Inflammatory macrophage treated with lipopolysaccharide for 1 hour (primary cell): ENCODE results near the gene AMBP.

Experiments used
- DNase-seq, 2 donors: peaks; one replicate each; pipeline ENCODE4 v3.0.0-alpha.2; 2020 to 2022

The AMBP gene

DNA sequence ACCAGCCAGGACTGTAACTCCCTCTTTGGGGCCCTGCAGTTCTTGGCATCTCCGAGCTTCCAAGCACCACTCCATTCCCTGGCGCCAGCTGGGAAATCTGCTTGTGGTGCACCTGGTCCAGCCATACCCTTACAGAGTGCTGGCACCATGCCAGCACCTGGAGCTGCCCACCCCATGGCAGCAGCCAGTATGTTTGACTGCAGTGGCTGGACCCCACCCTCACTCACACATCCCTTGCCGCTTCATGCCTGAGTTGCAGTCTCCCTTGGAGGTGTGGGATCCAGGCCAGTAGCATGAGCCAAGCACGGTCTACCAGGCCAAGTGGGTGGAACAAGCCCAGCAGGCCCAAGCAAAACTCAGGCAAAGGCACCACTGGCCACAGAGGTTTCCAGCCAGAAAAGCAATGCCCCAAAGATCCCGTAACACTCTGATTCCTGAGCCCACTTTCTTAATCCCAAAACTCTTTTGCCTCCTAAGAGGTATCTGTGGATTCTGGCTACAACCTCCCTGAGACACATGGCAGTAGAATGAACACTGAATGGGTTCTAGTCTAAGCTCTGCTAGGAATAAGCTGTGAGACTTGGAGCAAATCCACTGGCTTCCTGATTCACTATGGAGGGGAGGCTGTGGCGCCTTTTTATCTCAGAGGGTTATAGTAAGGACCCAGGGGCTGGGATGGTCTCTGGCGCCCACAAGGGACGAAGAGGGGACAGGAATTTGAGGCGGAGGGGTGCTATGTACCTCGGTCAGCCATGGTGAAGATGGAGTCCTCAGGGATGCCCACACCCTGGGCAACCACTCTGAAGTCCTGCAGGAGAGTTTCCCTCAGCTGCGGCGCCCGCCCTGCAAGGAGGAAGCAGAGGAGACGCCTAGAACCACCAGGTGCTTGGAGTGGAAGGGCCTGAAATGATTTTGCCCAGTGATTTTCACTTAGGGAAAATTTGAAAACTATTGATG, 5.6 kb downstream of the AMBP start:
- no peak for DNase-seq

- DNase-seq = no peak
Measured at GRCh38 chr9:114071197-114071795, 6.8 kb downstream of the AMBP start.

- no peak for DNase-seq
Measured at GRCh38 chr9:114070188-114071103, 7.7 kb downstream of the AMBP start.

GRCh38 chr9:114069476-114070187, 8.5 kb downstream of the AMBP start:
- DNase-seq = no peak

GRCh38 chr9:114065304-114065703, 12.8 kb downstream of the AMBP start:
- DNase-seq = no peak

DNA sequence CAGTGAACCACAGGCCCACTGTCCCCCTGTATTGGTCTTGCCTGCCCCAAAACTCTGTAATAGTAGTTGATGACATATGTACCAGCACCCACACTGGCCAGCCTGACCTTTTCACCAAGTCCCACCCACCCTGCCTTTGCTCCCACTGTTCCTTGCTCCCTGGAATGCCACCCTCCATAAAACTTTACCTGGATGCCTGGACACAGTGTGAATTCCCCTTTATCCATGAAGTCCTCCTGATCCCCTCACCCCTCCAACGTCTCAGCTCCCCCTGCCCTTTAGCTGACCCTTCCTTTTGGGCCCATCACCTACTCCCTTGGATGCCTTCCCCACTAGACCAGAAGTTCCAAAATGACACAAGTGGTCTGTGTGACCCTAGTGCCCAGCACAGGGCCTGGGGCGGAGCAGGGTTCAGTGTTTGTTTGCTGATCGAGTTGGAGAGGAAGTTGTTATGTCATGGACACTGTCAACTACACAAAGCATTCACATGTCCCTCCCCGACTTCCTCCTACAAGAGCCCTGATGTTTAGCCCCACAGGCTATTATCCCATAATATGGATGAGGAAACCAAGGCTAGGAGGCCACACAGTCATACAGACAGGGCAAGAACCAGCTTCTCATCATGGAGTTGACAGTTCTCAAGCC, 16.1 kb downstream of the AMBP start:
- peak; percentile 59 to 62 for DNase-seq

- DNase-seq = no peak
Measured at GRCh38 chr9:114061292-114061691, 16.8 kb downstream of the AMBP start.

GRCh38 chr9:114060711-114061110, 17.4 kb downstream of the AMBP start:
- DNase-seq = no peak

- DNase-seq = no peak
Measured at GRCh38 chr9:114060070-114060469, 18.0 kb downstream of the AMBP start.

DNA sequence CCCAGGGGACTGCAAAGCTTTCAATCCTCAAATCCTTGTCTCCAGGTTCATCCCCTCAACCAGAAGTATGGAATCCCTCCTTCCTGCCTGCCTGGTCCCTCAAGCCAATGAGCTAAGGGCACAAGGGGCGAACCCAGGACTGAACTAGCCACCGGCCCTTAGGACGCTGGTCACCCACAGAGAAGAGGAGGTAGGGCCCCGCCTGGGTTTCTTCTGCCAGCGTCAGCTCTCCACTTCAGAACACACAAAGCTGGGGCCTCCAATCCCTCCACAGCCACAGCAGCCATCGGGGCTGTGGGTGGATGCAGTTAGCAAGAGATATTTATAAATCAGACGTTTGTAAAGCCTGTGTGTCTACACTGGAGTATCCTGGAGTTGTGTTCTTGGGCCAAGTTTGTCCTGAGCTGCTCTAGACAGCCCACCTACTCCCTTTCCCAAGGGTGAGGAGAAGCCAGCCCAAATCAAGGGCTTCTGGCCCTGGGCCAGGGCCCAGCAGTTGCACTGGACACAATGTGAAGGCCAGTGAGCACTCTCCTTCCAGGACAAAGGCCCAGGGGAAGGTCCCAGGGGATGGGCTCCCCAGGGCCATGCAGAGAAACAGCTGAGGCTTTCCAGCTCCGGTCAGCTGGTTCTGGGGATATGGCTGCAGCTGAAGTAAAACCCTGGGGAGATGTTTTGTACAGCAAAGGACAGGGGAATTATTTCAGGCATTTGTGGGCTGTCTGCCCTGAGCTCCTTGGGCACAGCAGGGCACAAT, 18.9 kb downstream of the AMBP start:
- DNase-seq = no peak

DNA sequence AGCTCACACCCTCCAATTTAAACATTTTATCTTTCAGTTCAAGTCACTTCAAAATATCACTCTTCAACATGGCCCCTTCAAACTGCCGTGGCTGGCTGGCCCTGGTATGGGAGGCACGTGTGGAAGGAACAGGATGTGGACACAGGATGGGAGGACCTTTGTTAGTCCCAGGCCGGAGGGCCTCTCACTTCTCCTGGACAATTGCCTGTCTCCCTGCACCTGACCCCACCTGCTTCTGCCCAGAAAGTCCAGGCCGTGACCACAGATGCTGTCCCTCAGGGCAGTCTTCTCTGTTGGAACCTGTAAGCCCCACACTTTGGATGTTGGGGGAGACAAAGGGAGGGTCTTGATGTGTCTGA, 19.4 kb downstream of the AMBP start:
- no peak for DNase-seq

- no peak for DNase-seq
Measured at GRCh38 chr9:114057161-114057885, 20.8 kb downstream of the AMBP start.

DNA sequence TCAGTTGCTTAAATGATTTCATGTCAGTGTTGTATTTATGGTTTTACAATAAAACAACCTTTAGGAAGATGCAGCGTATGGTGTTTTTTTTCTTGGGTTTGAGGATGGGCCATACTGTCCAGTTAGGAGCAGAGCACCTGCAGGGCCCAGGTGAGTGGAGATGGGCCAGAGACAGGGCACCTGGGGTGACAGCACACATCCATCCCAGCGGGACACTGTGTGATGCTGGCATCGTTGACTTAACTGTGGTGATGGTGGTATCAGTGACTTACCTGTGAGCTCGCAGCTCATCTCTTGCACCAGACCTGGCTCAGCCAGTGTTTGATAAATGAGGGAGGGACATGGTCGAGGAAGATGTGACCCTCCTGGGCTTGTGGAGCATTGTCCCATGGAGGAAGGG, 21.6 kb downstream of the AMBP start:
- DNase-seq = no peak

DNA sequence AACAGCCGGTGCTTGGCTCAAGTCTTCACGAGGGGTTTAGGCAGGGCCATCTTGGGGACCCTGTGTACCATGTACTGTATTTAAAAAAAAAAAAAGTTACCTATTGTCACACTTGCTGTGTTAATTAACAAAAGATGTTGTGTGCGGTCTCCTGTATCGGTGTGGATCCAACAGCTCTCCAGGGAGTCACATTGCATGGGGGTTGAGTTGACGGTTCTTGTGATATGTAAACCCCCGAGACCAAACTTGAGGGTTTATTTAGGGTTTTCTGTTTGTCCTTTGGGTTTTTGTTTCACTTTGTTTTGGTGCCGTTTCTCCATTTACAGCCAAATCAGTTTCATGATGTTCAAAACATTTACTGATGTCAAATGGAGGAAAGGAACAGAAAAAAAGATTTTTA, 22.2 kb downstream of the AMBP start:
- no peak for DNase-seq

DNA sequence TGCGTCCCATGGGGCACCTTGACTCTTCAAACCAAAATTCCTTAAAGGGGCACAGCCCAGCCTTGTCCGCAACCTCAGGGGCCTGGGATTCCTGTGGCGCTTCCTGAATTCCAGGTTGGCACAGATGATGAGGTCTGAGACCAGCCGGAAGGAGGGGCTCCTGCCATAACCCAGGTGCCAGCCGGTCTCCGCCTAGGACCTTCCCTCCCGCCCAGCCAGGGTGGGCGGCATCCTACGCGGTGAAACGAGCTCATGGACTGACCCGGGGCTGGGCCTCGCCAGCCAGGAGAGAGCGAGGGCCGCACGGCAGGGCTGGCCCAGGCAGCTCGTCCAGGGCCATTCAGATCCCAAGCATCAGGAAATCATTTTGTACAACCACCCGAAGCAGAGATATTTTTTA, 23.0 kb downstream of the AMBP start:
- DNase-seq = no peak

DNA sequence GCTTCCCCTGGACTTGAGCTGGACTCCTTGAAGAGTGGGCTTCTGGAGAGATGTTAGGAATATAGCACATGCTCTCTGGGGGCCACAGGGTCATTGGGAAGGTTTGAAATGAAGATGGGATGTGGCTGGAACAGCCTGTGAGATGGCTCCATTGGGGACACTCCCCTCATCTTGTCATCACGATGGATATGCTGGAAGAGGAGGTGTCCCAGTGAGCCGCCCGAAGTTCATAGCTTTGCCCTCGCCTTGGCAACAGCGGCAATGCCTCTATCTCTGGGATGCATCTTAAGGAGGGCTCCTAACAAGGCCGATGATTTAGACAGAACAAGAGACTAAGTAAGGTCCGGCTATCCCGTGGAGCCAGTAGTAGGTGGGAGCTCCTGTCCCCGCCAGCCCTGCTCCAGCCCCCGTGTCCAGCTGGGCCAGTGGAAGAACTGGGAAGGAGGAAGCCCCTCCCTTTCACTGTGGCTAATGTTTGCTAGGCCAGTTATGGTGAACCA, 23.9 kb downstream of the AMBP start:
- DNase-seq = no peak

DNA sequence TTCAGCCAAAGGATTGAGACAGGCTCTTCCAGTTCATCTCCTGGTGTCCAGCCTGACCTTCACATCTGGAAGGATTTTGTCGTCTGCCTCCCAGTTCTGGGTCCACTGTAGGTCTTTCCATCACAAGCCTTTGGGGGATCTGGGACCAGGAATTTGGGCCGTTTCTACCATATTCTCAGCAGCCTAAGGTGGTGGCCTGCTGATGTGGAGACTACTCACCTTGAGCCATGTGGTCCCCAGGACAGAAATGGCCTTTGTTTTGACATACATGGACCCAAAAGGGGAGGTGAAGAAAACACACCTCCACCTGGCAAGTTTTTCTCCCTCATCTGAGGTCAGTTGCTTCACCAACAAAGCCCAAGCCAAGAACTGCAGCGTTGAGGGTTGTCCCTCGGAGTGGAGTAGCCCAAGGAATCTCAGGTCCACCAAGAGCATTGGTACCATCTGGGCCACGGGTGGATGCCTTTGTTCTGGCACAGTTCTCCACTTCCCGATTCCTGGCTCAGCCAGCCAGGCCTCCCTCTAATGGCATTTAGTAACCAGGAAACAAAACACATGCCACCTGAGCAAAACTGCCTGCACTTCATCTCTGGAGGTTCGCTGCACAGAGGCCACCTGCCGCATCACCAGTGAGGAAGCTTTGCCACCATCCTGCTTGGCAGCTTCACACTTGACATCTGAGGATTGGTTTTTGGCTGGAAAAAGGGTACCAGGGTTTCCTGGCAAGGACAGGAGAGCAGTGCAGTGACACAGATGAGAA, 24.7 kb downstream of the AMBP start:
- DNase-seq = no peak

GRCh38 chr9:114051706-114052105, 26.4 kb downstream of the AMBP start:
- no peak for DNase-seq

GRCh38 chr9:114051281-114051680, 26.8 kb downstream of the AMBP start:
- DNase-seq = no peak

- DNase-seq = no peak
Measured at GRCh38 chr9:114050646-114051045, 27.5 kb downstream of the AMBP start.
